Stimulated activated CD4-positive, alpha-beta T cell treated with anti-CD3 and anti-CD28 coated beads, Interleukin-2, amount 100 ng/mL, for 24 hours (primary cell): Measurements from ENCODE around the gene LRRC3.
"Not testable (repeated sequence)": the region's sequence is repeated elsewhere in the genome, so short reads cannot be mapped to it uniquely, and the experiment has no call there.

Experiments
- DNase-seq, 2 donors: peaks; one replicate each; pipeline ENCODE4 v3.0.0-alpha.2; 2020

LRRC3 gene, protein sequence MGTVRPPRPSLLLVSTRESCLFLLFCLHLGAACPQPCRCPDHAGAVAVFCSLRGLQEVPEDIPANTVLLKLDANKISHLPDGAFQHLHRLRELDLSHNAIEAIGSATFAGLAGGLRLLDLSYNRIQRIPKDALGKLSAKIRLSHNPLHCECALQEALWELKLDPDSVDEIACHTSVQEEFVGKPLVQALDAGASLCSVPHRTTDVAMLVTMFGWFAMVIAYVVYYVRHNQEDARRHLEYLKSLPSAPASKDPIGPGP

DNA sequence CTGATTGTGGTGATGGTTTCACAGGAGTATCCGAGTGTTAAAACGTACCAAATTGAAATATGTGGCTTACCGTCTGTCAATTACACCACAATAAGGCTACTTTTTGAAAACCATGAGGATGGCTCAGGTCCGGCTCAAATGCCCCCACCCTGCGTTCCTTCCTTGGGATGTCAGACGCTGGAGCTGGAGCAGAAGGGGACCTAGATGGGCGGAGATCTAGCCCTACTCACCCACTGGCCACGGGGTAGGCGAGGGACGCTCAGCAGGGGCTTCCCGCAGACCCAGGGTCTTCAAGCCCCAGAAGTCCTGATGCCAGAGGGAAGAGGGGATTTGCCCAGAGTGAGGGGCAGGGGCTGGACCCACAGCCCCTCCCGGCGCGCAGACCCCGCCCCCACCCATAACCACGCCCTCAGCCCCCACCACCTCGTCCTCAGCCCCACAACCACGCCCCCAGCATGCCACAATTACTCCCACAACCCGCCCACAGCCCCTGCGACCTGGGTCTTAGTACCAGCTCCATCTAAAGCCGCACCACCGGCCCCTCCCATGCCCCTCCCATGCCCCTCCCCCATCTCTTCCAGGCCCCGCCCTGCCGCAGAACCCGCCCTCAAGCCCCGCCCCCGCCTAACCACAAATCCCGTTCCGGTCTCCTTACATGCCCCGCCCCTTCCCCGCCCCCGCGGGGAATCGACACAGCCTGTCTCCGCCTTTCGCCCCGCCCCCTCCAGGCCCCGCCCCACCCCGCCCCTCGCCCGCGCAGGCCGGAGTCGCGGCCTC, at the start of gene LRRC3:
TSS of gene LRRC3 (plus strand) at position 764 of the 777 bp plus-strand sequence. CDS start 1,135 bp downstream, outside the sequence.
- DNase-seq, result peak; percentile 85 to 88

DNA sequence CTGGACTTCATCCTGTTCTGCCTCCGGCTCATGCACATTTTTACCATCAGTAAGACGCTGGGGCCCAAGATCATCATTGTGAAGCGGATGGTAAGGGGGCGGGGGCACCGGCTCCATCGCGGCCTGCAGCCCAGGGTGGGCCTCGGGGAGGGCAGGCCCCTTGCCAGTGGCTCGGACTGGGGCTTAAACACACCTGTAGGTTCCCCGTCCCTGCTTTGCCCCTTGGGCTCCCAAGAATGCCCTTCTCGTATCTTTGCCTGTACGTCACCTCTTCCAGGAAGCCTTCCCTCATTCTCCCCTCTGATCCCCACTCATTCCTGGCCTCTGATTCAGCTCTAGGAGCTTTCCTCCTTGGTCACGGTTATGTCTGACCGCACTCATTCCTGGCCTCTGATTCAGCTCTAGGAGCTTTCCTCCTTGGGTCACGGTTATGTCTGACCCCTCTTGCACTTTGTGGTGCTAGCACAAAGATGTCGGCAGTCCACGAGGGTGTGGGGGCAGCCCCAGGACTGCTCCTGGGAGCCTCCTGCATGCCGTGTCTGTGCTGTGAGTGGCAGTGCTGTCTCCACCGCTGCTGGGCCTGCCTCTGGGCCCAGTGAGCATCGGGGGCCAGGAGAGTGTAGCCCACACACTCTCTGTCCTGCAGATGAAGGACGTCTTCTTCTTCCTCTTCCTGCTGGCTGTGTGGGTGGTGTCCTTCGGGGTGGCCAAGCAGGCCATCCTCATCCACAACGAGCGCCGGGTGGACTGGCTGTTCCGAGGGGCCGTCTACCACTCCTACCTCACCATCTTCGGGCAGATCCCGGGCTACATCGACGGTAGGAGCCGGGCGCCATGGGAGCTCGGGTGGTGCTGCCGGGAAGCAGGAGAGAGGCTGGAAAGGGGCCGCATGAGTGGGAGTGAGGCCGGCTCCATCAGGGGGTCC, 49.1 kb upstream of the LRRC3 start:
- no peak for DNase-seq

DNA sequence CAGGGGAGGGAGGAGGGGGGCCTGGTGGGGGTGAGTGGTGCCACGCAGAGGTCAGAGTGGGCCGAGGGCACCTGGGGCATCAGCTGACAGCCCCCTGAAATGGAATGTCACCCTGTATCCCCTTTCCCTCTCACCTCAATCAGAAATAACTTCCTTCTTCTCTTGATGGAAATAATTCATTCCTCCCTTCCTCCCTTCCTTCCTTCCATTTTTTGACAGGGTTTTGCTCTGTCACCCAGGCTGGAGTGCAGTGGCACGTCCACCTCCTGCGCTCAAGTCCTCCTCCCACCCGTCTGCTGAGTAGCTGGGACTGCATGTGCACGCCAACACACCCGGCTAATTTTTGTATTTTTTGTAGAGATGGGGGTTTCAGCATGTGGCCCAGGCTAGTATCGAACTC, 48.4 kb upstream of the LRRC3 start:
- DNase-seq, result no peak

DNA sequence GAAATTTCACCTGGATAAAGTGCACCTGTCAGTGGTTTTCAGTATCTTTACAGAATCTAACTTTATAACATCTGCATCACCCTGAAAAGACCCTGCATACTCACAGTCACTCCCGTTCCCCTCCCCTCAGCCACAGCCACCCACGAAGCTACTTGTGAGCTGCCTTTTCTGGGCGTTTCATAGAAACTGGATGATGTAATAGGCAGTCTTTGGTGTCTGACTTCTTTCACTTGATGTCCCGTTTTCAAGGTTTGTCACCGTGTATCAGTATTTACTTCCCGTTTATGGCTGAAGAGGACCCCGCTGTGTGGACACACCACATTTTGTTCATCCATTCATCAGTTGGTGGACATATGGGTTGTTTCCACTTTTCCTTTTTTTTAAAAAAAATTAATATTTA, 47.8 kb upstream of the LRRC3 start:
- peak; percentile 33 to 47 for DNase-seq

DNA sequence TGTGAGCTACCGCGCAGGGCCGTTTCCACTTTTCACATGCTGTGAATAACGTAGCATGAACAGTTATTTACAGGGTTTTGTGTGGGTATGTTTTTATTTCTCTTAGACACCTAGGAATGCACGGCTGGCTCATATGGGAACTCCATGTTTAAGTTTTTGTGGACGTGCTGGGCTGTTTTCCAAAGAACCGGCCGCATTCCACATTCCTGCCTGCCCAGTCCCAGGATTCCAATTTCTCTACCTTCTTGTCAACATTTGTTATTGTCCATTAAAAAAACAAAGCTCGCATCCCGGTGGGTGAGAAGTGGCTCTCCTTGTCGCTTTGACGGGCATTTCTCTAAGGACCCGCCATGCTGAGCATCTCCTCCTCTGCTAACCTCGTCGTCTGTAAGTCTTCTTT, 47.1 kb upstream of the LRRC3 start:
- DNase-seq, result no peak

DNA sequence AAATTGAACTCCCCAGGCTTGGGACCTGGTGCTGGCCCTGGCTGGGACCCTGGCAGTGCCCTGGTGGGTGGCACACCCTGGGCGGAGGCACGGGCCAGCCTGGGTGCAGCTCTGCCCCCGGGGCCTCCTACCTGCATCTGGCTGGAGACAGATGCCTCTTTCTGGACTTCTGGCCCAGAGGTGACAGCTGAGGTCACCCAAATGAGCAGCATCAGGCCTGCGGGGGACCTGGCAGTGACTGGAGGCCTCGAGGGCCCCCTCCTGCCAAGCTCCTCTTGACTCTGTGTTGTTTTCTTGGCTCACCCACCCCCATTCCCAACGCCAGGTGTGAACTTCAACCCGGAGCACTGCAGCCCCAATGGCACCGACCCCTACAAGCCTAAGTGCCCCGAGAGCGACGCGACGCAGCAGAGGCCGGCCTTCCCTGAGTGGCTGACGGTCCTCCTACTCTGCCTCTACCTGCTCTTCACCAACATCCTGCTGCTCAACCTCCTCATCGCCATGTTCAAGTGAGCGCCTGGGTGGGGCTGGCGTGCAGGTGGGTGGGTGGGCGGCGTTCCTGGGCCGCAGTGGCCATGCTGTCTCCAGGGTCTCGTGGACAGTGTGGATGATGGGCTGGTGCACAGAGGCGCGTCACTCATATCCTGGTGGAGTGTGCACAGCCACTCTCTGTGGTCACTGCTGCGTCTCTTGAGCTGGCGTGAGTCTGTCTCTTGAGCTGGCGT, 41.6 kb upstream of the LRRC3 start:
- no peak for DNase-seq

DNA sequence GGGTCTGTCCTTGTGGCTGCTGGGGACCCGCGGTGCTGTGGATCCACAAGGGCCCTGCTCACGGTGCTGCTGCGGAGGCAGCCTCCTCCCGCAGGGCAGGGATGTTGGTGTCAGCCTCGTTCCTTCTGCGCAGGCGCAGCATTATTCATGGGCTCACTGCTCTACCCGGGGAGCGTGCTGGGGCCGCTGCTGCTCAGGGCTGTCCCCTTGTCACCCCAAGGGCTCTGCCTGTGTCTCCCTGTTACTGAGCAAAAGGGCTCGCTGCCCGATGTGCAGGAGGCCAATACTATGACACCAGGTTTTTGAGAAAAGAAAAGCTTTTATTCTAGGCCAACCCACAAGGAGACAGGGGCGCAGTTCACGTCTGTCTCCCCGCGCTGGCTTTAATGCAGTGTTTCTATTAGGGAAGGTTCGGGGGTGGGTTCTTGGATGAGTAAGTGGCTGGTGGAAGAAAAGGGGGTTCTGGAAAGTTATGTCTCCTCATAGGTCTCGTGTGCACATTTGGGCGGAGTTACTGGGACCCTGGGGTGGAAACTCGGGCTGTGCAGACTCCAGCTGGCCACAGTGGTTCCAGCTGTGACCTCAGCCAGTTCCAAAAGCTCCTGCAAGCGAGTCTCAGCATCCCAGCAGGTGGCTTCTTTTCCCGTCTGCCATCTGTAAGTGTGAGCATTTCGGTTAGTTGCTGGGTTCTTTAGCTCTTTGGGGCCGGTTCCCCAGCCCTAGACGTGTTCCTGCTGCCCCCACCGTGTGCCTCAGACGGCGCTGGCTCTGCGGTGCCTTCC, 40.8 kb upstream of the LRRC3 start:
- no peak for DNase-seq

DNA sequence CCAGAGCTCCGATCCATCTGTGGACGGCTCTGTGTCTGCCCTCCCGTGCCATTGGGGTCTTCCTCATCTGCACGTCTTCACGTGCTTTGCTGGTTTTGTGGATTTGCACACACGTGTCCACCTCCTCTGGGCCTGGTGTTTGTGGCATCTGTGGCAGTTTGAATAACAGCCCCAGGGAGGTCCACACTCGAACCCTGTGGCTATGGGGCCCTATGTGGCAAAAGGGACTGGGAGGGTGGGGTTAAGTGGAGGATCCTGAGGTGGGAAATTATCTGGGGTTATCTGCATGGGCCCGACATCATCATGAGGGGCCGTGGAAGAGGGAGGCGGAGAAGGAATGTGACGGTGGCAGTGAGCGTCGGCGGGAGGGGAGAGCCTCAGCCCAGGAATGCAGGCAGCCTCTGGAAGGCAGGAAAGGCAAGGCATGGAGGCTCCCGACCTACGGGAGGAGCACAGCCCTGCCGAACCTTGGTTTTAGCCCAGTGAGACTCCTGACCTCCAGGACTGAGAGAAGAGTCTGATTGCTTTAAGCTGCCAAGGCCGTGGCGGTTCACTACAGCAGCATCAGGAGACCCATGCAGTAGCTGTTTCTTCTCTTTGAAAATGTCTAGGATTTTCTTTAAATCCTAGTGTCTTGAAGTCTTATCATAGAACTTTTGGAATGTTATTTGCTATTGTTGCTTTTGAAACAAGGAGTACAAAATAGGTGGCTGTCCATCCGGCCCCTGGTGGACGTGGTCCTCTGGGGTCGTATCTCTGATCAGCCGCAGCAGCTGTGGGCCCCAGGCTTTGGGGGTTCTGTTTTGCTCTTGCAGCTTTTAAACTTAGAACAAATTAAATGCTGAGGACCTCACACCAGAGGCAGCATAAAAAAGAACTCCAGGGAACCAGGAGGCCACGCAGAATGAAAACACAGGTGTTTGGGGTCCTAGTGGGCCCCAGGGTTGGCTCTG, 40.0 kb upstream of the LRRC3 start:
- no peak for DNase-seq

DNA sequence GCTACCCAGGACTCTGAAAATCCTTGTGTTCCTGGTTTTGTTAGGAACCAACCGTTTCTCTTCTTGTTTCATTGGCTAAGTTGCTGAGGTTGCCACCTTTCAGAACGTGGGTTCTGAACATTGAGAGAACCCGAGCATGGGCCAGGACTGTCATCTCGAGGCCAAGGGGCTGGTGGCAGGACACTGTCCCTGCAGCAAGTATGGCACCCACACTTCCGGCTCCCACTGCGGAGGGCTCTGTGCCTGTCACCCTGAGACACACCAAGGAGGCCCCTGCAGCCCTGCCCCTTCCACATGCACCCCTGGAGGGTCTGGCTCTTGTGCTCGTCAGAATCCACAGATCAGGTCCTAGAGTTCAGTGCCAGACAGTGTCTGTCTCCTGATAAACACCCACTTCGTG, 39.1 kb upstream of the LRRC3 start:
- DNase-seq, result no peak

DNA sequence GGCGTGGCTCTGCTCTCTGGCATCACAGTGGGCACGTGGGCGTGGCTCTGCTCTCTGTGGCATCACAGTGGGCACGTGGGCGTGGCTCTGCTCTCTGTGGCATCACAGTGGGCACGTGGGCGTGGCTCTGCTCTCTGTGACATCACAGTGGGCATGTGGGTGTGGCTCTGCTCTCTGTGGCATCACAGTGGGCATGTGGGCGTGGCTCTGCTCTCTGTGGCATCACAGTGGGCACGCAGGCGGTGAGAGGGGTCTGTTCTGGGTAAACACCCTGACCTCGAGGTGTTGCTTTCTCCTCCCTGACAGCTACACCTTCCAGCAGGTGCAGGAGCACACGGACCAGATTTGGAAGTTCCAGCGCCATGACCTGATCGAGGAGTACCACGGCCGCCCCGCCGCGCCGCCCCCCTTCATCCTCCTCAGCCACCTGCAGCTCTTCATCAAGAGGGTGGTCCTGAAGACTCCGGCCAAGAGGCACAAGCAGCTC, 37.6 kb upstream of the LRRC3 start:
- DNase-seq, result not testable (repeated sequence)

DNA sequence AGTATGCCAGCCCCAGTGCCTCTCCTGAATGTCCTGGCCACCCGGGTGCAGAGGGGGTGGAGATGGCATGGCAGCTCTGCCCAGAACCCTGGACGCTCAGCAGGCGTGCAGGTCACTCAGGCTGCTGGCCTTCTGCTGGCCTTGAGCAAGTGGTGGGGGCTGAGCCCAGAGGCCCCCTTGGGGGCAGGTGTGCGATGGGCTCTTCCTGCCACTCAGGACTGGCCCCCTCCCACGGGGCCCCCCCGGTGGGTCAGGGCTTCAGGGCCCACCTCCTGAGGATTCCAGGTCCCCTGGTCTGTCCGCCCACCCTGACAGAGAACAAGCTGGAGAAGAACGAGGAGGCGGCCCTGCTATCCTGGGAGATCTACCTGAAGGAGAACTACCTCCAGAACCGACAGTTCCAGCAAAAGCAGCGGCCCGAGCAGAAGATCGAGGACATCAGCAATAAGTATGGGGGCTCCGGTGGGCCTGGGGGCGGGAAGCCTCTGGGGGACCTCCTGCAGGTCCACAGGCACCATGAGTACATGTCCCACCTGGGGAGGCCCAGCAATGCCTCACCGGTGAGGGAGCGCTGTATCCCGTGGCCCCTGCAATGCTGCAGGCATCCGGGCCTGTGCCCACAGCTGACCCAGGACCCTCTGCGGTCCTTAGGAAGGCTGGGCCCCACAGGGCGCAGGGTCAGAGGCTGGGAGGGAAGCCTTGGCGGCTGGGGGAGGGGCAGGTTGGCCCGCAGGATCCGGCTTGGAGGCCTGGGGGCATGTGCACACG, 37.0 kb upstream of the LRRC3 start:
- DNase-seq, result no peak

DNA sequence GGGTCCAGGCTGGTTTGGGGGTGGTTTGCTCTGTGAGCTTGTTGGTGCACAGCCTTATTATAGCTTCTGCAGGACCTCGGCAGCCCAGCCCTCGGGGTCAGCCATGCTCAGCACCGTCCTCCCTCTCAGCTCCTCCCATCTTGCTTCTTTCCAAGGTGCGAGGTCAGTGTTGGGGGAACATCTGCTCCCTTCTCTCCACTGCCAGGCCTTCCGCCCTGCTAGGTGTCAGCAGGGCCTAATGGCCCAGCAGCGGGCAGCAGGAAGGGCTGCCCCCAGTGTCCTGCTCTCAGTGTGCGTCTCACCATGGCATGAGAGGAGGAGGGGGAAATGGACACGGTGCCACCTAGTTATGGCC, 36.5 kb upstream of the LRRC3 start:
- no peak for DNase-seq

DNA sequence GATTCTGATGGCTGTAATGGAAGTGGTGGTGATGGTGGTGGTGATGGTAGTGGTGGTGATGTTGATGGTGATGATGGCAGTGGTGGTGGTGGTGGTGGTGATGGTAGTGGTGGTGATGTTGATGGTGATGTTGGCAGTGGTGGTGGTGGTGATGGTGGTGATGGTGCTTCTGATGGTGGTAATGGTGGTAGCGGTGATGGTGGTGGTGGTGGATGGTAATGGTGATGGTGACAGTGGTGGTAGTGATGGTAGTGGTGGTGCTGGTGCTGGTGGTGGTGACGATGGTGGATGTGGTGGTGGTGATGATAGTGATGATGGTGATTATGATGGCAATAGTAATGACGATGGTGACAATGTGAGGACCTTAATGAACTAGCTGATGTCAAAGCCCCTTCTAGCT, 35.6 kb upstream of the LRRC3 start:
- DNase-seq, result no peak

DNA sequence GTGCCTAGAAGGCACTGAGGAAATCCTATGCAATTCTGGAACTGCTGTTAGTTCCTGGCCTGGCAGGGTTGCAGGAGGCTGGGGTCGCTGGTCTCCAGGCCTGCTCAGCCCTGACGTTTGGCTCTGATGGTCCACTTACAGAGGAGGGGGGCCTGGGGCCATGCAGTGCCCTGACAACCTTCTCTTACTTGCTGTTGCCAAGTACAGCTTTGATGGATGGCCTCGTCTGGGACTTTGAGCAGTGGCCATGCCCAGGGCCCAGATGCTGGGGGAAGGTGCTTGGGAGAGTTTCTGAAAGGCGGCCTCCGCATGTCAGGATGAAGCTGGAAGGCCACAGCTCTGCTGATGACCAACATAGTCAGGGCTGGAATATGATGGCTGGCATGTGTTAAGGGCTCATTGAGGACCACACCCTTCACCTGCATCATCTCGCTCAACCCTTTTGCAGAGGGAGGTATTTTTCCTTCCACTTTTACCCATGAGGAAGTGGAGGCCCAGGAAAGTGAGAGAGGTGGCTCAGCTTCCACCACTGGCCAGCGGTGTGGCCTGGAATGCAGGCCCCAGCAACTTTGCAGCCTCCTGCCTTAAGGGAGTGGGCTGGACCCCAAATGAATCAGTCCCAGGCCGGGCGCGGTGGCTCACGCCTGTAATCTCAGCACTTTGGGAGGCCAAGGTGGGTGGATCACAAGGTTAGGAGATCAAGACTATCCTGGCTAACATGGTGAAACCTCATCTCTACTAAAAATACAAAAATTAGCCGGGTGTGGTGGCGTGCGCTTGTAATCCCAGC, 34.7 kb upstream of the LRRC3 start:
- DNase-seq, result no peak

DNA sequence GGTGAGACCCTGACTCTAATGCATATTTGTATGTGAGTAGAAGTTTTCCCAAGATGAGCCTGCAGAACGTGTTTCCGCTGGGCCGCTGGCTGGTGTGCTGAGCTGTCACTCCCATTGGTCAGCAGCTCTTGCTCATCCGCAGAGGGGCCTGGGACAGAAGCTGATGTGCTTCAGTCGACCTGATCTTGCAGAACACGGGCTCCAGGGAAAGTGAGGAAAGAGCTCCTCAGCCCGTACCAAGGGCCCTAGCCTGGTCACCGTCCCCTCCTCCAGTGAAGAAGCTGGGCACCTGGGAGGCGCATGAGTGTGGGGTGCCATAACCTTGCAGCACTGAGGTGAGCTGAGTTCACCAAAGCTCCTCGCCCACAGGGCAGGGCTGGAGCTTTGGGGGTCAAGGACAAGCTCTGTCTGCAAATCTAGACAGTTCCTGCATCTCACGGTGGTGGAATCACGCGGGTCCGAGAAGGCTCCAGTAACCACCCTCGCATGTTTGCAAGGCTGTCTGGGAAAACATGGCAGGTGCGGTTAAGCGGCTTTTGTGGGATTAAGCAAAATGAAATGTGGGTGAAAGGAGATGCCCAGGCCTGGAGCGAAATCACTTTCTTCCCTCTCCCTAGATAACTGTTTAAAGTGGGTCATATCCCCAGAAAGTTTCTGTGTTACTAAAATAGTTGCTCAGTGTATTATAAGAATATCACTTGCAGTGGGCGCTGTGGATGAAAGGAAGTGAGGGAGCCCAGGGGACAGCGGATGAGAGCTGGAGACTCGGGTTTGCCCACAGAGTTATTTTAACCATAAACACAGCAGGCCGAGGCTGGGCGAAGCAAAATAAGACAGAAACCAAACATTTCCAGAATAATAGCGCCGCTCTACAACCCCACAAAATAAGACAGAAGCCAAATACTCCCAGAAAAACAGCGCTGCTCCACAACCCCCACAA, 33.1 kb upstream of the LRRC3 start:
- DNase-seq, result no peak

DNA sequence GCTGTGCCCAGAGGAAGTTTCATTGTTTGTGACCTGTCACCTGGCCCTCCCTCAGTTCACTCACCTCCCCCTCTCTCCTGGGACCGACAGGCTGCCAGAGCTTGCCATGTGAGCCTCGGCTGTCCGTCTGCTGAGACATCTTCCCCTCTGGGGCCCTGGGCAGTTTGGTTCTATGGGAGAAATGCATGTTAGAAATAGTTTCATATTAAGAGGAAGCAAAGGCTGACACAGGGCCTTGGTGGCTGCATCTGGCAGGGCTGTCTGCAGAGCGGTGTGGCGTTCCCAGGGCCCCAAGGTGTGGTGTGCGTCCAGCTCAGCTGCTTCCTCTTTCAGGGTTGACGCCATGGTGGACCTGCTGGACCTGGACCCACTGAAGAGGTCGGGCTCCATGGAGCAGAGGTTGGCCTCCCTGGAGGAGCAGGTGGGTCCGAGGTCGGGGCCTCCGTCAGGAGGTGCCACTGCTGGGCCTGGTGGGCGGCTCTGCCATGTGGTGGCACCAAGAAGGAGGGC, 31.9 kb upstream of the LRRC3 start:
- DNase-seq, result no peak

DNA sequence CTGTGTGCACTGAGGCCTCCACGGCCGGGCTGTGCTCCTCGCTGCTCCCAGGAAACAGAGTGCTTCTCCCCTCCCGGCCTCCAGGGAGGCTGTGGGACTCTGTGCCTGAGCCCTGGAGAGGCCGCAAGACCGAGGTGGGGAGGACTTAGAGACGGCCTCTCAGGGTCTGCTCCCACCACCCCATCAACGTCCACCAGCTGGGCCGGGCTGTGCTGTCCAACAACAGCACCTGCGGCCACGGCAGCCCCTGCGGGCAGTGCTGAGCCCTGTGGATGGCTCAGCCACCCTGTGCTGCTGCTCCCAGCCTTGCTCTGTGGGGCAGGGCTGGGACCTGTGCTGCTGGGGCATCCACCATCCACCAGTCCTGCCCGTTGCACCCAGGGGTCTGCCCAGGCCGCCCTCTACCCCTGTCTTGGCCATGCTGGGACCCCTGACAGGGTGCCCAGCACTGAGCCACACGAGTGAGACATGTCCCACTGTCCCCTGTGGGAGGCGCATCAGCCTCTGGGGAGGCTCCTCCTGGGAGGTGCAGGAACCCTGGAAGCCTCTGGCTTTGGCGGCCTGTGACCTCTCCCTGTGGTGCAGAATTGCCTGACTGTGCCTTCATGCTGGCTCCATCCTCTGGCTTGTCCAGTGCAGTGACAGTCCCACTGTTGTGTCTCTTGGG, 31.2 kb upstream of the LRRC3 start:
- DNase-seq, result no peak
